Activated CD4-positive, CD25-positive, alpha-beta regulatory T cell (primary cell): ENCODE measurements around the gene KIRREL3.

Source experiments
- DNase-seq, 4 experiments: peaks; one replicate each; lab custom pipeline; 2025; lab: John Stamatoyannopoulos, UW

Gene KIRREL3

DNA sequence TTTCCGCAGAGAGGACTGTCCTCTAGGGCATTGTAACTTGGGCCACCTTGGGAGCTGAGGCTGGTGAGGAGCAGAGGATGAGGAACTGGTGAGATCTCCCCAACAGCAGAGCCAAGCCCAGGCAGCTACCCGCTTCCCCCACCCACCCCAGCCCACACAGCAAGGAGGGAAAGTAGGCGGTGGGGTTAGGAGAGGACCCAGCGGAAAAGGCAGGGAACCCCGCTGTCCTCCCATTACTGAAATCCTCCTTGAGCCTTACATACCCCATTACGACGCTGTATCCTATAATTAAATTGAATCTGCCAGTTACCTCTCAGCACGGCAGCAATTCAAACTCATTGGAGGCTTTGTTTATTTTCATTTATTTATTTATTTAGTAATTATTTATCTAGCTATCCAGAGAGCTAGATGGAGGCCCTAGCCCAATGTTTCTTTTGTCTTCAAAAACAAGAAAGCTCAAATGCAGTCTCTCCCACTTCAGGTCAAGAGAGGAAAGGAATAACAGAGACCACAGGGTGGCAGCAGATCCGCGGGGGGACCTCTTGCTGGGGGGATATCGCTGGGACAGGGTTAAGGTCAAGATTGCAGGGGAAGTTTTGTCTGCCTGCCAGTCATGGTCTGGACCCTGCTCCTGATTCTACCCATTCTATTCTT, 427.1 kb downstream of the KIRREL3 start:
- DNase-seq, result no peak

GRCh38 chr11:126570489-126570888, 430.1 kb downstream of the KIRREL3 start:
- DNase-seq, result no peak

DNA sequence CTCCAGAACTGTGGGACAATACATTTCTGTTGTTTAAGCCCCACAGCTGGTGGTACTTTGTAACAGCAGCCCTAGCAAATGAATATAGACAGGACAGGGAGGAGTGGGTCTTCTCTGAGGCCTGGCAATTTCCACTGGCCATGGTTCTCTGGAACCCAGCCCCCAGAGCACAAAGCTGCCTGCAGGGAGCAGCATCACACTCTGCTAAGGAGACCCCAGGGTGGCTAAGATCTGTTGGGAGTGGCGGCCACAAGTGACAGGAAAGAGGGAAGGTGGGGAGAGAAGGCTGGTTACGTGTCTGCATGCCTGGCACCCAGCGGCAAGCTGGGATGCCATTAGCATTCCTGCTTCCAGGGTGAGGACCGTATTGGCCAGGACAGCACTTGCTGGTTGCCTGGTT, 433.2 kb downstream of the KIRREL3 start:
- no peak for DNase-seq

- no peak for DNase-seq
Measured at GRCh38 chr11:126564566-126564965, 436.0 kb downstream of the KIRREL3 start.

DNA sequence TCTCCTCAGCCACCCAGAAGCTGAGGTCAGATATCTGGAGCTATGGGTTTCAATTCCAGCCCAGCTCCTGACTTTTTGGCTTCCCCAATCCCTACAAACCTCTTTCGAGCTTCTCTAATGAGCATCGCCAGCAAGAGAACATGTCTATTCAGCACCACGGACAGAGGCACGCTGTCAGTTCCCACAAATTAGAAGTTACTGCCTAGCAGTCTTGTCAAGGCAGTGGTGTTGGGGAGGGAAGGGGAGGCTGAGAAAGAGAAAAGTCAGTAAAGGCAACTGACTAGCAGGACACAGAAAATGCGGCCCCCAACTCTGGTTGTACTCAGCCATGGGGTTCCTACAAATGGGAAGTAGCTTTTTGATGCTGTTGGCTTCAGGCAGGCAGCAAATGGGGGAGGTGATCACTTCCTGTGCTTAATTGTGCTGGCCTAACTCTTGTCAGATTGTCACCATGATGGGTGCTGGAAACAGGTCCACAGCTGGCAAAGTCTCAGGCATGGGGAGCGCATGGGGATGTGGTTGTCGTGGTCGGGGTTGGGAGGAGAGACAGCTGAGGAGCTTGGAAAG, 439.2 kb downstream of the KIRREL3 start:
- no peak for DNase-seq

DNA sequence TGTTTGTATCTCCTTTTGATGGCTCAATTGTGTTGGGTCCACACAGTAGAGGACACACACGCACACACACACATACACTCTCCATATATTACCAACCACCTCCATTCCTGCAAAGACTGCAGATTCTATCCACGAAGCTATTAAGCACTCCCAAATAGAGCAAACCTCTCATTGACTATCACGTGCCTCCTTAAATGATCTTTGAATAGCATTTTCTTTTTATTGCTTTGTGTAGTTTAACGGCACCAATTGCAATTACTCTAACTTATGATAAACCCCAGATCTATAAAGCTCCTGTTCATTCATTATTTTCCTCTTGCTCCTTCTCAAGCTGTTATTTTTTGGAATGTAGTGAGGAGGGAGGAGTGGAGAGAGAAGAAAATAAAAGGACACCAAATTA, 440.3 kb downstream of the KIRREL3 start:
- DNase-seq, result no peak

- no peak for DNase-seq
Measured at GRCh38 chr11:126548581-126549550, 451.7 kb downstream of the KIRREL3 start.

DNA sequence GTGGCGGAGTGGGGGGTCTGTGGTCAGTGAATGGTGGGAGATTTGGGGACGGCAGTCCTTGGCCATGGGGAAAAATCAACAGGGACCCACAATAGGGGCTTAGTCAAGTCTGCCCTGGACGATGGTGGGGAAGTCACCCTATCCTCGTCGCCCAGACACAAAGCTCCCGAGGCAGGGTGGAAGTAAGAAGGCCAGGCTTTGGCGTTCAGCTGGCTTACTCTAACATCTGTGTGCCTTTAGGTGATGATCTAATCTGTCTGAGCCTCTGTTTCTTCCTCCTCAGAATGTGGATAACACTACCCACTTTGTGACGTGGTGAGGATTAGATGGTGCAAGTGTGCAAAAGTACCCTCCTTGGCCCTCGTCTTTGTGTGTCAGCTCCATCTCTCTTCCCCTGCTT, 452.9 kb downstream of the KIRREL3 start:
- DNase-seq, result no peak

DNA sequence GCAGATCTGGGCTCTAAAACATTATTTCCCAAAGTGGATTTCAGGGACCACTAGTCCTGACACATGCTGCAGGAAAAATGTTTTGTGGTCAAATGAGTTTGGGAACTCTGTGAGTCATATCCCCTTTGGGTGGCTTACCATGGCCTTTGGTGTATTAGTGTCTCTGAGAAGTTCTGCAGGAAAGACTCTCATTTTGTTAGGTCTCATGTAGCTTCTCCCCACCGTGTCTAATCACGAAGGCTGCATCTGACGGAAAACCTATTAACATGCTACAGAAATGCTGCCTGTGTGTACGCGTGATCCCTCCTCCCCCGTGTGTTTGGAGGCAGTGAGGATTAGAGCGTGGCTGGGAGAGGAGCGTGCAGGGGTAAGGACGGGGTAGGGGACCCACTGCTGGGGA, 453.4 kb downstream of the KIRREL3 start:
- DNase-seq, result no peak

- no peak for DNase-seq
Measured at GRCh38 chr11:126546694-126547093, 453.9 kb downstream of the KIRREL3 start.

DNA sequence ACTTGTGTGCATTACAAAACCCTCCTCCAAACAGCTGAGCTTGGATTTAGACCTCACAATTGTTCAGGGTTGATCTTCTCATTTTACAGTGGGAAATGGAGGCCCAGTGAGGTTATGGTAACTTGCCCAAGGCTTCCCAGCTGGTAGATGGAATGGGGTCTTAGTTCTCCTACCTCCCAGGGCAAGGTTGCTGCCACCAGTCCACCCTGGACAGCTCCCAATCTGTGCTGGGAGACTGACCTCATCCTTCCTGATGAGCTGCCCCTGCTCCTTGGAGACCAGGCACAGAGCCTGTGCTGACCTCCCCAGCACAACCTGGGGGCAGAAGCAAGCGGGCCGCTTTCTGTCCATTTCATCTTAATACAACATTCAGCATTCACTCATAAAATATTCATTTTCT, 454.4 kb downstream of the KIRREL3 start:
- DNase-seq, result no peak

DNA sequence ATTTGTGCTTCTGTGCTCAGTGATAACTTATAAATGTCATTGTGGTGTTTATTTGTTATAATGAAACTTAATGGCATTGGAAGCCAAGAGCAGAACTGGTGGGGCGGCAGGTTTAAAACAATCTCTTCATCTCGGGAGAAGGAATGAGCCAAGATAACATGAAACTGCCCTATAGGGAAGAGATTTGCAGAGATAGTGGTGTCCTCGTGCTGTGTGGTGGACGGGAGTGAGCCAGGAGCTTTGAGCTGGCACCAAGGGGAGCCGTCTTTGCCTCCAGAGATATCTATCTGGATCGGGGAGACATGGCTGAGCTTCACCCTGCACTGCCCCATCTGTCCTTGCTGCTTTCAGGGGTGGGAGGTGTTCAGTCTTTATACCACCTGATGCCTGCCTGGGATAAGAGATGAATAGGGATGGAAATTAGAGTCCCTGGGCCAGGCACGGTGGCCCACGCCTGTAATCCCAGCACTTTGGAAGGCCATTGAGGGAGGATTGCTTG, 455.5 kb downstream of the KIRREL3 start:
- DNase-seq, result no peak

DNA sequence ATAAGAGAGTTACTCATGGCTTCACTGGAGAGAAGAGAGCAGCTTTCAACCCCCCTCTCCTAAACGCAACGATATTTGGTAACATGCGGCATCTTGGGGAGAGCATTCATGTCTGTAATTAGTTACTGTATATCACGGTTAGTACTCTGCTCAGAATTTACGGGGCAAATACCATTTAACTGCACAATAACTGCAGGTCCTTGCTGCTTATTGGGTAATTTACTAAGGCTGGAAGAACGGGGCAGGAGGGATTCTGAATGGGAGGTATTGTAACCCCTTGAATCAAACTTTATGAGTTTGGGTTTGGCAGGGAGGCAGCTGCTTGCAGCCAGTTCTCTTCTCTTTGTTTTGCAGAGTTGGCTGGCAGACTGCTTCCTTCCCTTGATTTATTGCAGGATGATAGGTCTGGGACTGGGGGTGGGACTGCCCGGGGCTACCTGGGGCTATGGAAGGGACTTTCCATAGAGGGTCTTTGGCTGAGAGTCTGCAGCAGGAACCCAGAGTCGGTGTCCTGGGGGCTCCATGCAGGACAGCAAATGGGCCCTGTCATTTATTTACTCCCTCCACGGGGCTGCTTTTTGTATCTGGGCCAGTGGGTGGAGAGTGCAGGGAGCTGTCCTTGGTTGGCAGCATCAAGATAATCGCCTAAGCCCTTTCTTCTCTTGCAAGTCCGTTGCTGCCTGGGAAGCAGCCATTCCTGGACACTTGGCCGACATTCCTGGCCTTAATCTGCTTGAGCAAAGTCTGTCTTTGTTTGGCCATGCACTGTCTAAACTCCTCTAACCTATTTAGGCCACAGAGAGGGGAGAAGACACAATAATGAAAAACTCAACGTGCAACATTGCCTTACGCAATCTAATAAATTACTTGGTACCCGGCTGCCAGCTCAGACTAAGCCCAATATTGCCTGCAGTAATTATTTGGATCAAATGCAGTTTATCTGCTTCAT, 456.2 kb downstream of the KIRREL3 start:
- DNase-seq, result no peak

- DNase-seq, result no peak
Measured at GRCh38 chr11:126543691-126544090, 456.9 kb downstream of the KIRREL3 start.

DNA sequence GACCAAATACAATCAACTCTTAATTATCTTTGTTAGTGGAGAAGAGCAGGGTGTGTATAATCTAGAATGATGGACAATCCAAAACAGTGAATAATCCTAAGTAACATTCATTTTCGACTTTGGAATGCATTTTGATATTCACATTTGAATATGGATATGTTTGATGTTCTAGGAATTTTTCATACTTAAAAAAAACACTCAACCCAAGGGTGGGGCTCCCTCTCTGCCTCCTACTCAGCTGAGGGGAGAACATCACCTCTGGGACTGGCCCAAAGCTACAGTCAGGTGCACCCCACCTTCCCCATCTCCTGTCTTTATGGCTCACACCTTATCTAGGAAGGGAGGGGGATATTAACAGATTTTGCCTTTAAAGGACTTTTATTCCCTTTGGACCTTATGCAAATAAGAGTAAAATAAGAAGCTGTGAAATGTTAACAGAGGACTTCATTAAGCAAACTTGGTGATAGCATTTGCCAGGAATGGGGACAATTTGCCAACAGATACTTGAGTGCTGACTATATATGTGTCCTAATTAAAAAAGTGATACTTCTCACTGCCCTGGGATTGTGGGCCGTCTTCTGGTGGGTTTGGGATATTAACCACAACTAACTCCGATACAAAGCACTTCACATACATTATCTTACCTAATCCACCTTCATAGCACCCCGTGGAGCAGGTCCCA, 458.1 kb downstream of the KIRREL3 start:
- no peak for DNase-seq

DNA sequence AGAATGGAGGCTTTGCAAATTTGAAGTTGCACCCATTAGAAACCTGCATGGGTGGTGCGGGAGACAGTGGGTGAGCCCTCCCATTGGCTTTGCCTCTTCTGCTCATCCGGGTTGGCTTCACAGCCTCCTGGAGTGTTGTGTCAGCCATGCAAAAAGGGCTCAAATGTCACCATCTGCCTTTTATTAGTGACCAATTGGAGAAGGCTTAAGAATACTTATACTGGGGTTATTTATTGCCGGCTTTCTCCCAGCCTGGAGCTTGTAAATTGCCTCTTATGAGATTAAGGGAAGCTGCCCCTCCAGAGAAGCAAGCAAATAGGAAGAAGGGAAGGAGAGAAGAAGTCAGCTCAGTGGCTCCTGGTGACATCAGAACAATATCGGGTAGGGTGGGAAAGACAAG, 462.5 kb downstream of the KIRREL3 start:
- DNase-seq, result no peak

GRCh38 chr11:126537492-126537891, 463.1 kb downstream of the KIRREL3 start:
- DNase-seq, result no peak

DNA sequence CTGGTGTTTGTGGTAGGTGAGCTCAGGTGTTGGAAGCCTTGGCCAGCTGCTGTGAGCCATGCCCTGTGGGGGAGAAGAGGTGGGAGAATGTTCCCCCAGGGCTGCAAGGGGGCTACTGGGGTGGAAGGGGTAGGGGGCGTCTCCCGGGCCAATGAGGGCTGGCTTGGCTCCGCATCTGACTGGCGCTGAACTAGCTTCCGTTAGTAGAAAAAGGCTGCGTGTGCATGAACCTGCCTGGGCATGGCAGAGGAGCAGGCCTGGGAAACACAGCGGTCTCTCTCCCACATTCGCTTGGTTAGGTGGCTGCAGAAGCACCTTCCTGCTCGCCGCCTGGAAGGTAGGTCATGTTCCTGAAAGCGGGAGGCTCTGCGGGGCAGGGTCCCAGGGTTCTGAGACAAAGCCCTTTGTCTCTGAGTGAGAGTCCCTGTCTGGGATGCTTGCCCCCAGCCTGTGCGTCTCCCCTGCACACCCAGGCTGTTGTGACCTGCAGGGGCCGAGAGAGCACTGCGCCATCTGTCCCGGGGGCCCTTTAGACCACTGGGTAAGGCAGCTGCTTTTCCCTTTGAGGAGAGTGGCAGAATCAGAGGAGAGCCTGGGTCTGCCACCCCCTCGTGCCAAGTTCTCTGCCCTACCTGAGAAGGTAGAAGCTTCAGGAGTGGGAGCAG, 466.3 kb downstream of the KIRREL3 start:
- no peak for DNase-seq

DNA sequence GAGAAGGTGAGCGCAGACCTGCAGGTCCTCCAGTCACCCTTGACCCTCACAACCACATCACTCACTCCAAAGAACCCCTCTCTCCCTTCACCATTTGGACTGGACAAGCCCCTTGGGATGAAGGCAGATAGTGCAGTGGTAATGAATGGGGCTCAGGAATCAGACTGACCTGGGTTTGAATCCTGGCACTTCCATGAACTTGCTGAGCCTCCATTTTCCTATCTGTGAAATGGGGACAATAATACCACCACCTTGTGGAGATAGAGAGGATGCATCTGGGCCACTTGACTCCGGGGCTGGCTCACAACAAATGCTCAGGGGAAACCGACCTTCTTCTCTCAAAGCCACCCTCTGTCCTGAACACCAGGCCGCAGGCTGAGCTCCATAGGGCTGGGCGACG, 467.0 kb downstream of the KIRREL3 start:
- no peak for DNase-seq

DNA sequence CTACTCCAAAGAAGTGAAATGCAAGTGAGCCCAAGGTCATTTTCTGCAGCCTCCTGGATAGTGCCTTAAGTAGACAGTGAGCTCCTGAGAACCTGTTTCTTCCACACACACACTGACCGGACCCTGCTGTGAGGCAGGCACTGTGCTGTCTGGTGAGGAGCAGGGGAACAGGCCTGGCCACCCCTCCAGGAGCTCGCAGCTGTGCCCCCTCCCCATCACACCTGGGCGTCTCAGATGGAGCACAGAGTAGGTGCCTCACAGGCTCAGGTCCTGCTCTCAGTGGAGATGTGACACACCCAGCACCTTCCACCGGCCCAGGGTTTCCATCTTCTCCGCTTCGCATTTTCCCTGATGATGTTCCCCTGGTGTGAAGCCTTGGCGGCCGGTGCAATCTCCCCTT, 470.2 kb downstream of the KIRREL3 start:
- DNase-seq, result no peak

- no peak for DNase-seq
Measured at GRCh38 chr11:126529037-126529436, 471.5 kb downstream of the KIRREL3 start.
